Measurements from ENCODE around the gene ZNF618. TPM values are rescaled to one million over a fixed set of nuclear protein-coding genes. Genes with fewer than 3 reads are reported as not detected.

ZNF618 gene
- total RNA-seq, 1 donor from 2014 or later, result 0.19 TPM

- intact Hi-C loops (cut with micrococcal nuclease), result no loop called here
- no peaks in the 10 kb centered on the region for H3K36me3 Mint-ChIP-seq (ENCODE audit: low read depth)
- H3K27ac Mint-ChIP-seq, result no peak overlapping the region
- H3K4me3 Mint-ChIP-seq, result no peak overlapping the region
- no peaks in the 10 kb centered on the region for H3K9me3 Mint-ChIP-seq
- peaks cover 2% of the 10 kb centered on the region for H3K27me3 Mint-ChIP-seq
- H3K4me1 Mint-ChIP-seq, result no peaks in the 10 kb centered on the region
- no peak for DNase-seq
These were observed 185.8 kb downstream of the ZNF618 start for GRCh38 chr9:114061830-114062474.

- H3K27me3 Mint-ChIP-seq, result peaks cover 2% of the 10 kb centered on the region
- no peaks in the 10 kb centered on the region for H3K4me1 Mint-ChIP-seq
- H3K27ac Mint-ChIP-seq, result no peak overlapping the region
- no peaks in the 10 kb centered on the region for H3K36me3 Mint-ChIP-seq (ENCODE audit: low read depth)
- no peaks in the 10 kb centered on the region for H3K9me3 Mint-ChIP-seq
- intact Hi-C loops (cut with micrococcal nuclease), result no loop called here
- no peak for DNase-seq
- H3K4me3 Mint-ChIP-seq, result no peak overlapping the region
These were observed 189.2 kb downstream of the ZNF618 start for GRCh38 chr9:114065304-114065703.

- H3K4me3 Mint-ChIP-seq, result no peak overlapping the region
- H3K27ac Mint-ChIP-seq, result no peak overlapping the region
- H3K27me3 Mint-ChIP-seq, result peaks cover 3% of the 10 kb centered on the region
- no peaks in the 10 kb centered on the region for H3K9me3 Mint-ChIP-seq
- H3K36me3 Mint-ChIP-seq (ENCODE audit: low read depth), result no peaks in the 10 kb centered on the region
- no peaks in the 10 kb centered on the region for H3K4me1 Mint-ChIP-seq
- intact Hi-C loops (cut with micrococcal nuclease), result no loop called here
- no peak for DNase-seq
These were observed 193.5 kb downstream of the ZNF618 start for GRCh38 chr9:114069476-114070187.

GRCh38 chr9:114070188-114071103 is 194.3 kb downstream of the ZNF618 start:
- peaks cover 7% of the 10 kb centered on the region for H3K27me3 Mint-ChIP-seq
- H3K9me3 Mint-ChIP-seq, result no peaks in the 10 kb centered on the region
- no peaks in the 10 kb centered on the region for H3K36me3 Mint-ChIP-seq (ENCODE audit: low read depth)

GRCh38 chr9:114071197-114071795 is 195.2 kb downstream of the ZNF618 start:
- intact Hi-C loops (cut with micrococcal nuclease), result no loop called here
- Mint-ChIP-seq H3K4me3 (no peak overlapping the region), H3K36me3 (ENCODE audit: low read depth) (no peaks in the 10 kb centered on the region), H3K27me3 (peaks cover 7% of the 10 kb centered on the region), H3K4me1 (no peaks in the 10 kb centered on the region), H3K9me3 (no peaks in the 10 kb centered on the region), H3K27ac (no peak overlapping the region)
- DNase-seq, result no peak

More at GRCh38 chr9:114070188-114071103, 194.3 kb downstream of the ZNF618 start:
- DNase-seq, result no peak
- Mint-ChIP-seq H3K4me1 (no peaks in the 10 kb centered on the region), H3K4me3 (no peak overlapping the region), H3K27ac (no peak overlapping the region)
- intact Hi-C loops (cut with micrococcal nuclease), result no loop called here

GRCh38 chr9:114072184-114073140 is 196.4 kb downstream of the ZNF618 start:
- no peak overlapping the region for H3K4me3 Mint-ChIP-seq
- DNase-seq, result no peak
- H3K4me1 Mint-ChIP-seq, result no peaks in the 10 kb centered on the region
- no peaks in the 10 kb centered on the region for H3K9me3 Mint-ChIP-seq
- no peak overlapping the region for H3K27ac Mint-ChIP-seq
- H3K36me3 Mint-ChIP-seq (ENCODE audit: low read depth), result no peaks in the 10 kb centered on the region
- peaks cover 5% of the 10 kb centered on the region for H3K27me3 Mint-ChIP-seq
- intact Hi-C loops (cut with micrococcal nuclease), result no loop called here

GRCh38 chr9:114075602-114076001 is 199.5 kb downstream of the ZNF618 start:
- Mint-ChIP-seq H3K27ac (no peak overlapping the region), H3K27me3 (peaks cover 5% of the 10 kb centered on the region), H3K4me3 (no peak overlapping the region), H3K36me3 (ENCODE audit: low read depth) (no peaks in the 10 kb centered on the region), H3K9me3 (no peaks in the 10 kb centered on the region), H3K4me1 (no peaks in the 10 kb centered on the region)
- DNase-seq, result no peak
- intact Hi-C loops (cut with micrococcal nuclease), result no loop called here

- Mint-ChIP-seq H3K4me3 (no peak overlapping the region), H3K27me3 (peaks cover 5% of the 10 kb centered on the region)
These were observed 200.4 kb downstream of the ZNF618 start for GRCh38 chr9:114076237-114077161.

GRCh38 chr9:114077162-114077837 is 201.2 kb downstream of the ZNF618 start:
- Mint-ChIP-seq H3K36me3 (ENCODE audit: low read depth) (no peaks in the 10 kb centered on the region), H3K27me3 (peaks cover 5% of the 10 kb centered on the region), H3K4me1 (no peaks in the 10 kb centered on the region)

More at GRCh38 chr9:114076237-114077161, 200.4 kb downstream of the ZNF618 start:
- intact Hi-C loops (cut with micrococcal nuclease), result no loop called here
- no peak overlapping the region for H3K27ac Mint-ChIP-seq
- DNase-seq, result no peak
- H3K9me3 Mint-ChIP-seq, result no peaks in the 10 kb centered on the region
- no peaks in the 10 kb centered on the region for H3K36me3 Mint-ChIP-seq (ENCODE audit: low read depth)
- no peaks in the 10 kb centered on the region for H3K4me1 Mint-ChIP-seq

GRCh38 chr9:114078021-114078780 is 202.1 kb downstream of the ZNF618 start, which contains the start of gene AMBP:
Gene AMBP, minus strand, starts transcription at chr9:114078300. Its CDS starts 91 bp downstream, at chr9:114078209.
- intact Hi-C loops (cut with micrococcal nuclease), result no loop called here
- peaks cover 8% of the 10 kb centered on the region for H3K27me3 Mint-ChIP-seq

More at GRCh38 chr9:114077162-114077837, 201.2 kb downstream of the ZNF618 start:
- no peak overlapping the region for H3K4me3 Mint-ChIP-seq
- intact Hi-C loops (cut with micrococcal nuclease), result no loop called here
- no peak overlapping the region for H3K27ac Mint-ChIP-seq
- no peak for DNase-seq
- no peaks in the 10 kb centered on the region for H3K9me3 Mint-ChIP-seq

GRCh38 chr9:114078781-114079156 is 202.7 kb downstream of the ZNF618 start:
- intact Hi-C loops (cut with micrococcal nuclease), result no loop called here
- Mint-ChIP-seq H3K9me3 (no peaks in the 10 kb centered on the region), H3K4me3 (no peak overlapping the region), H3K4me1 (peaks cover 2% of the 10 kb centered on the region), H3K27ac (no peak overlapping the region), H3K27me3 (peaks cover 8% of the 10 kb centered on the region), H3K36me3 (ENCODE audit: low read depth) (no peaks in the 10 kb centered on the region)
- DNase-seq, result no peak

More at GRCh38 chr9:114078021-114078780, 202.1 kb downstream of the ZNF618 start, which contains the start of gene AMBP:
- DNase-seq, result no peak
- Mint-ChIP-seq H3K4me1 (peaks cover 2% of the 10 kb centered on the region), H3K36me3 (ENCODE audit: low read depth) (no peaks in the 10 kb centered on the region), H3K9me3 (no peaks in the 10 kb centered on the region), H3K27ac (no peak within 1 kb of the TSS), H3K4me3 (no peak within 1 kb of the TSS)

Data from activated CD4-positive, alpha-beta T cell treated with anti-CD3 and anti-CD28 coated beads, Interleukin-2, amount 10 ng/mL, durations not matched to agents 24 days and 14 days (primary cell).